Panc1 (cell line): Measurements from ENCODE around the gene TNIK.

ENCODE experiments used
- CTCF ChIP-seq: fragments of 450-650 bp; IDR thresholded peaks from 2 replicates; pipeline ENCODE4 v1.5.1; 2017; ENCODE audit warnings: mild to moderate bottlenecking
- POLR2AphosphoS5 ChIP-seq: IDR thresholded peaks from 2 replicates; pipeline ENCODE4 v1.6.1; 2012; ENCODE audit warnings: mild to moderate bottlenecking, low read depth, low read length, moderate library complexity
- REST ChIP-seq, 2 experiments: IDR thresholded peaks; 2 replicates each; pipeline ENCODE4 v1.6.1; 2011 to 2012; ENCODE audit warnings: low read depth in 2 of 2, control low read depth in 1 of 2, low read length in 1 of 2, mild to moderate bottlenecking in 1 of 2, moderate library complexity in 1 of 2; ENCODE audit not compliant: insufficient read depth in 1 of 2

- no peak for TF ChIP-seq POLR2AphosphoS5
- no peak for TF ChIP-seq CTCF
- TF ChIP-seq REST (IDR thresholded peaks at IDR 0.05; ENCODE audit: insufficient read depth in 1 of 2, low read depth in 2 of 2, low read length in 1 of 2): no peak
Measured at GRCh38 chr3:171266740-171267073, 193.5 kb downstream of the TNIK start.
